GM12878 (cell line): Measurements from ENCODE around the gene KRT34. TPM values are rescaled to one million over a fixed set of nuclear protein-coding genes. Genes with fewer than 3 reads are reported as not detected.

ENCODE experiments used
- ATAC-seq: fragments of 200-7000 bp; cut with Tn5 transposase; 3 replicates; pipeline ENCODE4 v1.9.1; 2020; ENCODE audit warnings: mild to moderate bottlenecking, moderate library complexity
- BruUV-seq: library from RNA; stranded (reverse); fragments of 400-500 nt; replicated peaks from 2 replicates; lab custom pipeline; 2021; lab: Mats Ljungman, UMichigan
- CTCF ChIA-PET: fragments of 300-600 bp; sonication (Branson Sonifier 250); formaldehyde crosslinking; extraction: SDS; loops from one replicate; lab custom pipeline; 2021; ENCODE audit warnings: inconsistent platforms; lab: Yijun Ruan, JAX
- POLR2A ChIA-PET: fragments of 350-600 bp; formaldehyde crosslinking; extraction: SDS; loops from one replicate; lab custom pipeline; 2021; ENCODE audit warnings: inconsistent platforms; lab: Charles Lee
- RAD21 ChIA-PET: fragments of 300-600 bp; sonication (Branson Sonifier 250); formaldehyde crosslinking; loops from one replicate; lab custom pipeline; 2023; ENCODE audit warnings: antibody characterized with exemption; ENCODE audit not compliant: unreplicated experiment; lab: Charles Lee
- SMC1A ChIA-PET: fragments of 300-600 bp; sonication (Branson Sonifier 250); formaldehyde crosslinking; loops from one replicate; lab custom pipeline; 2023; ENCODE audit not compliant: unreplicated experiment, uncharacterized antibody; lab: Charles Lee
- DNase-seq: peaks from one replicate; pipeline ENCODE4 v3.0.0-alpha.2; 2011; ENCODE audit warnings: low read depth, low spot score
- FAIRE-seq: peaks from 3 replicates; lab custom pipeline; 2011; peaks lifted over from hg19 to GRCh38; lab: Jason Lieb, UNC
- H2AFZ ChIP-seq: 2 replicates; pipeline ENCODE4 v1.6.0; 2011; ENCODE audit warnings: low read depth, low read length, control low read depth; ENCODE audit not compliant: control insufficient read depth
- H3K27ac ChIP-seq: 2 replicates; pipeline ENCODE4 v1.5.1; 2011; ENCODE audit warnings: control low read depth; ENCODE audit not compliant: control insufficient read depth, insufficient read depth
- H3K27me3 ChIP-seq, 2 experiments: replicated peaks in 1 of 2; 2 replicates each; pipeline versions ENCODE4 v1.6.0 to v1.6.1; 2011; ENCODE audit warnings: low read length in 1 of 2; ENCODE audit not compliant: control insufficient read depth in 2 of 2, insufficient read depth in 2 of 2
- H3K36me3 ChIP-seq, 2 experiments: 2 replicates each; pipeline ENCODE4 v1.5.1; 2011; ENCODE audit warnings: low read length in 1 of 2; ENCODE audit not compliant: control insufficient read depth in 2 of 2, insufficient read depth in 2 of 2
- H3K4me1 ChIP-seq: 2 replicates; pipeline ENCODE4 v1.6.1; 2011; ENCODE audit warnings: mild to moderate bottlenecking, low read length, moderate library complexity, mixed read lengths; ENCODE audit not compliant: control insufficient read depth, insufficient read depth
- H3K4me2 ChIP-seq: 2 replicates; pipeline ENCODE4 v1.6.0; 2011; ENCODE audit warnings: control low read depth; ENCODE audit not compliant: control insufficient read depth, insufficient read depth
- H3K4me3 ChIP-seq: fragments of 200-600 bp; sonication (generic); 2 replicates; pipeline ENCODE4 v1.5.1; 2016
- H3K79me2 ChIP-seq: 2 replicates; pipeline ENCODE4 v1.6.0; 2011; ENCODE audit warnings: low read length; ENCODE audit not compliant: control insufficient read depth, insufficient read depth
- H3K9ac ChIP-seq: 2 replicates; pipeline ENCODE4 v1.8.0; 2011; ENCODE audit warnings: low read length, control low read depth, mixed read lengths; ENCODE audit not compliant: control insufficient read depth, insufficient read depth
- H3K9me3 ChIP-seq: replicated peaks from 3 replicates; pipeline ENCODE4 v1.5.1; 2011; ENCODE audit warnings: mild to moderate bottlenecking, low read length; ENCODE audit not compliant: control insufficient read depth, insufficient read depth
- H4K20me1 ChIP-seq: 2 replicates; pipeline ENCODE4 v1.6.0; 2011; ENCODE audit not compliant: control insufficient read depth, insufficient read depth
- MEF2B ChIP-seq: fragments of 450-650 bp; IDR thresholded peaks from 2 replicates; pipeline ENCODE4 v1.6.1; 2018; ENCODE audit warnings: mild to moderate bottlenecking, moderate library complexity; ENCODE audit not compliant: partially characterized antibody, poor library complexity, severe bottlenecking
- SPI1 ChIP-seq: IDR thresholded peaks from 2 replicates; pipeline ENCODE4 v1.6.1; 2011; ENCODE audit warnings: low read depth, mild to moderate bottlenecking, low read length, moderate library complexity, borderline replicate concordance; ENCODE audit not compliant: insufficient read depth
- WGBS: methylation state at CpG from one replicate; pipeline ENCODE4 v1.1.6; 2016; ENCODE audit warnings: low lambda C conversion rate; ENCODE audit not compliant: insufficient replicate concordance, insufficient coverage; ENCODE audit errors: missing lambda C conversion rate; 5-methylcytosine and 5-hydroxymethylcytosine counted together
- in situ Hi-C: fragments of 300-500 bp; cut with MboI; formaldehyde crosslinking; loops from 9 replicates; pipeline ENCODE4 v1.14.3; 2018; ENCODE audit warnings: mixed read lengths
- intact Hi-C: fragments of 100-400 bp; cut with micrococcal nuclease; formaldehyde crosslinking; loops from one replicate; pipeline ENCODE4 v1.14.2; 2022; ENCODE audit not compliant: unreplicated experiment
- polyA plus RNA-seq, 11 experiments: library from polyadenylated mRNA; depleted of rRNA in 4 of 11; unstranded in 6 of 11; stranded (reverse) in 5 of 11; fragments of >200 nt; fragmentation: Nextera tagmentation in 4 of 11; fragmentation: Illumina TruSeq in 1 of 11; extraction: Ambion mirVana in 4 of 11; extraction: Trizol in 1 of 11; gene quantifications; 1 replicate in 1 of 11; 2 replicates in 10 of 11; pipeline versions ENCODE4 v1.2.1 to v1.2.3, GENCODE V29; 2011 to 2016; ENCODE audit warnings: inconsistent platforms in 2 of 11, missing spikeins in 2 of 11, low read depth in 1 of 11
- total RNA-seq, 4 experiments: library from RNA; depleted of rRNA in 3 of 4; stranded (reverse); fragments of >200 nt in 3 of 4; fragmentation: Illumina TruSeq in 1 of 4; extraction: Trizol in 1 of 4; gene quantifications; 2 replicates each; pipeline versions ENCODE4 v1.2.1 to v1.2.3, GENCODE V29; 2013 to 2021
- TF ChIP-seq, protein P1 (sequence below): fragments of 450-650 bp; IDR thresholded peaks from 2 replicates; pipeline ENCODE4 v1.6.1; 2017; ENCODE audit warnings: borderline replicate concordance

KRT34 gene
- total and polyA plus RNA-seq, 10 of the 15 experiments (the other 5 are each of a cell fraction or from before 2014, with no cell fraction given), result not detected

DNA sequence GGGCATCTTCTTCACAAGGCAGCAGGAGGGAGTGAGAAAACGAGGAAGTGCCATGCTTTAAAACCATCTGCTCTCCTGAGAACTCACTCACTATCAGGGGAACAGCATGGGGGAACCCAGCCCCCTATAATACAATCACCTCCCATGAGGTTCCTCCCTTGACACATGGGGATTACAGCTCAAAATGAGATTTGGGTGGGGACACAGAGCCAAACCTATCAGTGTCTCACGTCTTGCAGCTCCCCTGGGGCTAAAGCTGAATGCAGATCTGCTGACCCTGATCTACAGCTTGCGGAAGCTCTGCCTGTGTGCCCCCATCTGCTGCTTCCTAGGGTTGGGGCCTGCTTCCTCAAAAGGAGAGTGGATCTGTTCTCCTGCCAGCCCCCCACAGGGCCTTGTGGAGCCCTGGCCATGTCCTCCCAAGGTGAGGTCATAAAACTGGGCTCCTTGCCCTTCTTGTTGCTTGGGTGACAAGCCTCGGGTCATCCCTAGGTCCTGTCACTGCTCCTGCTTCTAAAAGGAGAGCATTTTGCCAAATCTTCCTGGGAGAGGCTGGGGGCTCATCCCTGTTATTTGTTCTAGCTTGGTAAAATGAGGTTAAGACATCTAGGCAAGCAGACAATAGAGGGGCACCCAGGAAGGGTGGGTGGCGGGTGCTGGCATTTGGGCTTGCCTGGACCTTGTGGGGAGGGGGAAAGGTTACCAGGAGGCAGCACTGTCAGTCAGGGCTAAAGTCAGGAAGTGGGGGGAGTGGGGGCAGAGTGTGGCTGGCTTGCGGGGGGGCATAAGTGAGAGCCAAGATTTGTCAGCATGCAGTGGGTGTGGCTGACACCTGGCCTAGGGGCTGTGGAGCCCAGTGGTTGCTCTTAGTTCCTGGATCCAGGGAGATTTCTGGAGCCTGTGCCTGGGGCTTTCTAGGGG is 47.5 kb downstream of the KRT34 start:
- ChIA-PET RAD21 (no interaction called here), POLR2A (no interaction called here), CTCF (interaction anchor here (0.6 to 3.2 kb wide), 2 partner anchors 12 to 22 kb away, joined by 3 to 14 read pairs; no protein-coding TSS in a partner anchor), SMC1A (interaction anchor here (1.7 kb wide), 1 partner anchor 83 kb away, joined by 3 read pairs; no protein-coding TSS in a partner anchor)
- no peaks in the 10 kb centered on the region for H4K20me1 ChIP-seq
- intact Hi-C loops (no loop called here), in situ Hi-C loops (no loop called here)
- H3K4me3 ChIP-seq, result no peak overlapping the region
- no peak overlapping the region for H3K27ac ChIP-seq
- H3K4me2 ChIP-seq, result no peak overlapping the region
- FAIRE-seq (no peak), DNase-seq (peak; percentile 7), ATAC-seq (no peak)
- H2AFZ ChIP-seq, result no peak overlapping the region
- no peaks in the 10 kb centered on the region; the same call in 2 of the 3 replicates for H3K9me3 ChIP-seq
- peak; percentile 79 for TF ChIP-seq MEF2B
- 0 out of 2 replicates have a peak, but pooled peaks have one; percentile 17 for TF ChIP-seq SPI1
- TF ChIP-seq, protein P1, sequence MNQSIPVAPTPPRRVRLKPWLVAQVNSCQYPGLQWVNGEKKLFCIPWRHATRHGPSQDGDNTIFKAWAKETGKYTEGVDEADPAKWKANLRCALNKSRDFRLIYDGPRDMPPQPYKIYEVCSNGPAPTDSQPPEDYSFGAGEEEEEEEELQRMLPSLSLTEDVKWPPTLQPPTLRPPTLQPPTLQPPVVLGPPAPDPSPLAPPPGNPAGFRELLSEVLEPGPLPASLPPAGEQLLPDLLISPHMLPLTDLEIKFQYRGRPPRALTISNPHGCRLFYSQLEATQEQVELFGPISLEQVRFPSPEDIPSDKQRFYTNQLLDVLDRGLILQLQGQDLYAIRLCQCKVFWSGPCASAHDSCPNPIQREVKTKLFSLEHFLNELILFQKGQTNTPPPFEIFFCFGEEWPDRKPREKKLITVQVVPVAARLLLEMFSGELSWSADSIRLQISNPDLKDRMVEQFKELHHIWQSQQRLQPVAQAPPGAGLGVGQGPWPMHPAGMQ, result no peak
- no TSS peak for BruUV-seq
- no peaks in the 10 kb centered on the region for H3K27me3 ChIP-seq
- no peaks in the 10 kb centered on the region for H3K36me3 ChIP-seq
- H3K9ac ChIP-seq, result no peak overlapping the region
- H3K4me1 ChIP-seq, result peaks cover 7% of the 10 kb centered on the region
- no peaks in the 10 kb centered on the region for H3K79me2 ChIP-seq
- 28% methylated on average over 6 of the region's 6 CpGs for WGBS
